GM21447 (cell line): ENCODE measurements around the gene CARNS1.
"Not testable (repeated sequence)": the region's sequence is repeated elsewhere in the genome, so short reads cannot be mapped to it uniquely, and the experiment has no call there.

Experiments
- ATAC-seq: cut with Tn5 transposase; IDR thresholded peaks from one replicate; pipeline ENCODE4 v1.9.1; 2021; ENCODE audit not compliant: unreplicated experiment

The CARNS1 gene

DNA sequence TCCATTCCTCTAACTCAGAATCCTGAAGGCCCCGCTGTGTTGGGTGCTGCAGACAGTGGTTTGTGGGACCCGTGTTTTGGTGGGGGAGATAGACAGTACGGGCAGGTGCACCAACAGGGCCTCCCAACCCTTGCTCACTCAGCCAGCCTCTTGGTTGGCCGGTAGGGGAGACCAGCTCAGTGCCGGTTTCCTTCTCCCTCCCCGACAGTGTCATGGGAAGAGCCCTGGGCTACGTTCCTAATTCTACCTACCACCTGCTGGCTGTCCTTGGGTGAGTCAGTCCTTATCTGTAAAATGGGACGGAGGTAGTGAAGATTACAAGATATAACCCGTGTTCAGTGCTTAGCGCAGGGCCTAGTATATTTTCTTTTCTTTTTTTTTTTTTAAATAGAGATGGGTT, 47.7 kb downstream of the CARNS1 start:
- no peak for ATAC-seq

DNA sequence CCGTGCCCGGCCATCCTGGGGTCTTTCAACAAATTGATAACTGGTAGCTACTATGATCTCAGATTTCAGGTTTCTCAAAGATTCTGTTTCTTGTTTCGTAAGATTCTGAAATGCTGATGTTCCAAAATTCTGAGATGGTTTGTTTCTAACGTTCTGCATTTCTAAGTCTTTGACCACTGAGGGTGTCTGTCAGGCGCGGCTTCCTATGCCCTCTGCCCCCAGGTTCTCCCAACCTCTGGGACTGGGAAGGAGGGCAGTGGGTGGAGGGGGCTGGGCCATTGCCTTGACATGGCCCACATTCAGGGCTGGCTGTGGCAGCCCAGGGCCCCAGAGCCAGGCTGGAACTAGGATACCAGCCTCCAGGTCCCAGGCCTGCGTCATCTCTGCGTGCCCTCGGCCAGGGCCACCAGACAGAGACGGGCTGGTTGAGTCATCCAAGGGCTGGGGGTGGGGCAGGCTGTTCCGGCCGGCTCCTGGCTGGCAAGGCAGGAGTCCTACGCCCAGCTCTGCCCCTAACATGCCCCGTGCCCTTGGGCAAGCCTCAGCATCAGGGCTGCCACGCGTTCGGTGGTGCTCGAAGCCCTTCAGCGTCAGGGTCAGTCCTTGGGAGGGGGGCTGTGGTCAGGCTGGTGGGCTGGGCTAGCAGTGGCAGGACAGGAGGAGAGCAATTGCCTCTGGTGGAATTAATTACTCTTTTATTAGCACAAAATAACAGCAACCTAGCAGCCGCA, 48.4 kb downstream of the CARNS1 start:
- no peak for ATAC-seq

DNA sequence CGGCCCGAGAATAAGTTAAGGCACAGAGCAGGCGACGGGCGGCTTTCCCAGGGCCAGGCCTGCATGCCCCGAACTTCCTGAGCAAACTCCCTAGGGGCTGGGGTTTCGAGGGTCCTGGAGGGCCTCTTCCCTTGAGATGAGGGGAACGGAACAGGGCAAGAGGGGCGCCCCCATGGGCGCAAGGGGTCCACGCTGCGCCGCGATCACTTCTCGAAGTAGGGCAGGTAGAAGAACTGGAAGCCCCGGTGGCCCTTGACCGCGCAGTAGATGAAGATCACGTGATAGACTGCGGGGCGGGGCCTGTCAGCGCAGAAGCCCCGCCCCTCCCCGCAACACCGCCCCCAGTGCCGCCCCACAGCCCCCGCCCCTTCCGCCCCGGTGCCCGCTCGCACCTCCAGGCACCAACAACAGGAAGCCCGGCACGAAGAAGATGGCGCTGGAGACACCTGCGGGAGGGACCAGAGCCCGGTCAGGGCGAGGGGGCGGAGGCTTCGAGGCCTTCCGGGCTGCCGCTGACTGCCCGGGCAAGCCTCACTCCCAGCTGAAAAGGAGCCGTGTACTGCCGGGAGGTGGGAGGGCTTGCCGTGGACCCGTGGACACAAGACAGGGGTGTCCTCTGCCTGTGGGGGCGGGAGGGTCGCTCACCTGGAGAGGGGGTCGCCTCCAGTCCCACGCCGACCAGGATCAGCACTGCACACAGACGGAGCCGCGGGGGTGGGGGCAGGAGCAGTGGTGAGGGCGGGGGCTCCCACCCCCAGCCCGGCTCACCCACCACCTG, 49.1 kb downstream of the CARNS1 start:
- peak; percentile 50 for ATAC-seq

DNA sequence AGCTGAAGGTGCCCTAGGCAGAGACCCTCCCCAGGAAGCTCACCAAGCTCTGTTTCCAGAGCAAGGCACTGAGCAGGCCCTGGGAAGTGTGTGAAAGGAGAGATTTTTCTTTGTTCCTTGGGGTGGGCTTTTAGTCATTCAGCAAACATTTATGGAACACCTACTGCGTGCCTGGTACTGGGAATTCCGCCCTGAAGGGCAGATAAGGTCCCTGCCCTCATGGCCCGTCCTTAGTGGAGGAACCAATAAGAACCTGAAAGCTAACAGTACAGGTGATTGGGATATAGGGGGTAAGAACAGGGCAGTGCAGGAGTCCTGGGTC, 49.7 kb downstream of the CARNS1 start:
- no peak for ATAC-seq

DNA sequence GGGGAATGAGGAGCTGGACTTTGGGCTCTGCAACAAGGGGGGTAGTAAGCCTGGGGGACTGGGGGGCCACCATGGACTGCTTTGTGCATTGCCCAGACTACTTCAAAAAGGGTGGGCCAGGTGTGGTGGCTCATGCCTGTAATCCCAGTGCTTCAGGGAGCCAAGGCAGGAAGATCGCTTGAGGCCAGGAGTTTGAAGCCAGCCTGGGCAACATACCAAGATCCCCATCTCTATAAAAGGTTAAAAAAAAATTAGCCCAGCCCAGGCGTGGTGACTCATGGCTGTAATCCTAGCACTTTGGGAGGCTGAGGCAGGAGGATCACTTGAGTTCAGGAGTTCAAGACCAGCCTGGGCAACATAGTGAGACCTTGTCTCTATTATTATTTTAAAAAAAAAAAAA, 50.1 kb downstream of the CARNS1 start:
- not testable (repeated sequence) for ATAC-seq

DNA sequence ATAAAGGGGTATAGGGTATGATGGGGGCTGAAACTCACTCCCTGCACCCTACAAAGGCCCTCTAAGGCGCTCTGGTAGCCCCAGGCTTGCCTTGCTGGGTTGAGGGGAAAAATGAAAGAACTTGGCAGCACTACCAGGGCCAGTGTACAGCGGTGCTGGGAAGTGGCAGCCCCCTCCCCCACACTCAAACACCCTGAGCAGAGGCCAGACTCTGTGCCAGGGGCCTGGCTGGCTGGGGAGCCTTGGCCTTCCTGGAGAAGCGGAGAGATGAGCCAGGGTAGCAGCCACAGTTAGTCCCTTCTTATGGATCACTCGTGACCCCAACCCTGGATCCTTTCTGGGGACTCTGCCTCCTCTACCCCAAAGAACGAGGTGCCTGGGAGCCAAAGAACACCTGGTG, 50.9 kb downstream of the CARNS1 start:
- no peak for ATAC-seq

DNA sequence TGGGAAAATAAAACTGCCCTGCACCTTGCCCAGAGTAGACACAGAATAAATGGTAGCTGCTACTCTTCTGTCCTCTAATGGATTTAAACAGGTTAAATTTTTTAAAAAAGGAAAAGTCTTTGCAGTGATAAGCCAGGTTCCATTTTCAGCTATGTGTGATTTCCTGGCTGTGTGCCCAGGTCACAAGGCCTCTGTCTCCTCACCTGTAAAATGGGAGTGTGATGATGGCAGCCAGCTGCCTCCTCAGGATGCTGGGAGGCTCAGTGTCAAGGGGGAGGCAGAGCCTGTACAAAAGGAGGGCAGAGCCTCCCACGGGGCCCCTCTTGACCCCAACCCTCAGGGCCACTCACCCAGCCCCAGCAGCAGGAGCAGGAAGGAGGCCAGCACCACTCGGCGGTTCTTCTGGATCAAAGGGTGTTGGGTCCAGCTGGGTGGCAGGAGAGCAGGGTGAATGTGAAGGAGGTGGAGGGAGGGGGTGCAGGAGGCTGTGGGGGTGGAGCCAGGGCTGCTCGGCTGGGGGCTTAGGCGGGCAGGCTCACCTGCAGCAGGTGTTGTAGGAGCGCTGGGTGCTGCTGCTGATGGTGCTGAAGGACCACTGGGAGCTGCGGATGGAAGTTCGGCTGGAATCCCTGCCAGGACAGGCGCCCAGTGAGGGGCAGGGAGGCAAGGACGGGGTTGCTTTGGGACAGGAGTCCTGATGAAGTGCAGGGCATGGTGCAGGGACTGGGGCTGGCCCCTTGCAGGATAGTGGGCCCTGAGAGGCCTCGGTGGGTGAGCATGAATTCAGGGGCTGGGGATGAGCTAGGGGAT, 51.7 kb downstream of the CARNS1 start:
- ATAC-seq, result no peak

DNA sequence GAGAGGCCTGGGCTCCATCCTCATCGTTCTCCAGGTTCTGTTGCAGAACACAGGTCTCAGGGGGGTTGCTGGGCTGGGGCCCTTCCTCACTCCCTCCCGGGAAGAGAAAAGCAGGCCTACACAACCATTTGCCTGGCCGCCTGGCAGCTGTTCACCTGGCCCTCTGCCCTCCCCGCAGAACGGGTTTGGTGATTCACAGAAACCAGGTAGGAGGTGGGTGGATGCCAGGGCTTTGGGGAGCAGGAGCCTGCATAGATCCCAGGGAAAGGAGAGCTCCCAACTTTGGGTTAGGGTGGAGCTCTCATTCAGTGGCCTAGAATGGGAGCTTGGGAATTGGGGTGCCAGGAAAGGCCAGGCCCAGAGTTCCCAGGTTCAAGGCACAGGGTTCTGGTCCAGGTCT, 52.6 kb downstream of the CARNS1 start:
- ATAC-seq, result no peak

DNA sequence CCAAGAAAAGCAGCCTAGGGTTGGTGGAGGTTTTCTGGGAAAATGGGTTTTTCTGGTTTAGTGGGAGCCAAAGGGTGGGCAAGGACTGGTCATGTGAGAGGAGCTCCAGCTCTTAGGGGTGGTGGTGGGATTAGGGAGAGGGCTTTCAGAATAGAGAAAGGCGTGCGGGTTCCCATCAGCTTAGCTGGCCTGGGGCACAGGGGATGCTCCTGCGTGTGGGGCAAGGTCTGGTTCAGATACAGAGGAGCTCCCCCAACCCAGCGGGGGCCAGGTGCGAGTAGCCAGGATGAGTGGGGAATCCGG, 52.9 kb downstream of the CARNS1 start:
- ATAC-seq, result peak; percentile 1

DNA sequence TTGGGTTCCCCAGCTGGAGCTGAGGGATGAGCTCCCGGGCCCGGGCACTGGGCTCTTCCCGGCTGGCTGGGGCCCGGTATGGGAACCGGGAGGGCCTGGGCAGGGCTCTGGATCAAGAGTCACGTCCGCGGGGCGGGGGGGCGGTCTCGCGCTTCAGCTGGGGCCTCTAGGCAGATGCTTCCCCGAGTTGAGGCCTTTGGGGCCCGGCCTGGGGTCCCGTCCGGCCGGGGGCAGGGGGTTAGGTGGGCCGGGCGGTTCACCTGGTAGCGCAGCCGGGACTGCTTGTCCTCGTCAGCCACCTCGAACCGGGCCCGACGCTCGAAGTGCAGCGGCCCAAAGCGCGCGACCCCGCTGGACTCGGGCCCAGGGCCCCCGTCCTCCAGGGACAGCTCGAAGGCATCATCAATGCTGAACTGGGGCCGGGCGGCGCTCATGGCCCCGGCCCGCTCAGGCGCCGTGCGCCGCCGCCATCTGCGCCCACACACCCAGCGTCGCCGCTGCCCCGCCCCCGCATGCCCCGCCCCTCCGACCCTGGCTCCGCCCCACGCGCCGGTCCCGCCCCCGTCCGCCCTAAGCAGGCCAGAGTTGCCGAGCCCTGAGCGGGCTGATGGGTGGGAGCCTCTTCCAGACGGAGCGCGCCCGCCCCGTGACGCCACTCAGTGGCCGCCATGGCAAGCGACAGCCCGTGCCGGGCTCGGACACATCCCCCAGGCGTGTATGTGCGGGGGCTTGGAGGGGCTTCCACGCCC, 53.5 kb downstream of the CARNS1 start, which contains the start of gene TMEM134:
Gene TMEM134 (minus strand): TSS at position 493 of the 749 bp plus-strand sequence. CDS start 59 bp downstream, at position 434.
- peak; percentile 47 for ATAC-seq

DNA sequence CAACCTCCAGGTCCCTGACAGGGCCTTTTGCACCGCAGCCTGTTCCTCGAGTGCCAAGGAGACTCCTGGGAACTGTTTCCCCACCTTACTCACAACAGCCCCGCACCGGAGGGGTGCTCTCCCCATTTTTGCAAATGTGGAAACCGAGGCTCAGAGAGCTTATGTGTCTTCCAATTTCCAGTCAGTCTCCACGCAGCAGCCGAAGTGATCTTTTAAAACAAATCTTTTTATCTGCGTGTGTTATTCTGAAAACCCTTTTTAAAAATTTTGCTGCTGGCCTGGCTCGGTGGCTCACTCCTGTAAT, 54.0 kb downstream of the CARNS1 start:
- no peak for ATAC-seq

DNA sequence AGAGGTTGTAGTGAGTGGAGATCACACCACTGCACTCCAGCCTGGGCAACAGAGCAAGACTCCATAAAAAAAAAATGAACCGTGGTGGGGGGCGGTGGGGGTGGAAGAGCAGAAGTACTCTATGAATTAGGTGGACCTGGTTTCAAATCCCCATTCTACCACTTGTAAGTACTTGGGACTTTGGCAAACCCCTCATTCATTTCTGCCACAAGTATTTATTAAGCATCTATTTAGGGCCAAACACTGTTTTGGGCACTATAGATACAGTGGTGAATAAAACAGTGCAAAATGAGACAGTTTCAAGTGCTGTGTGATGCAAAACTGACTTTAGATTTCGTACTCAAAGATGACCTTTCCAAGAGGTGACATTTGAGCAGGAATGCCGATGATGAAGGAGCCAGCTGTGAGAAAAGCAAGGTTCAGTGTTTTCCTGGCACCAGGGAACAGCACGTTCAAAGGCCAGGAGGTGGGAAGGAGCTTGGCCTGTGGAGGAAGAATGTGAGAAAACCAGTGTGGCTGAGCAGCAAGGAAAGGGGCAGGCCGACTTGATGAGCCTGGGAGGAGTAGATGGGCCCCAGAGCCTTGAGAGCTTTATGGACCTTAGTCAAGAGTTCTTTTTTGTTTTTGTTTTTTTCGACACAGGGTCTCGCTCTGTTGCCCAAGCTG, 55.0 kb downstream of the CARNS1 start:
- ATAC-seq, result no peak

DNA sequence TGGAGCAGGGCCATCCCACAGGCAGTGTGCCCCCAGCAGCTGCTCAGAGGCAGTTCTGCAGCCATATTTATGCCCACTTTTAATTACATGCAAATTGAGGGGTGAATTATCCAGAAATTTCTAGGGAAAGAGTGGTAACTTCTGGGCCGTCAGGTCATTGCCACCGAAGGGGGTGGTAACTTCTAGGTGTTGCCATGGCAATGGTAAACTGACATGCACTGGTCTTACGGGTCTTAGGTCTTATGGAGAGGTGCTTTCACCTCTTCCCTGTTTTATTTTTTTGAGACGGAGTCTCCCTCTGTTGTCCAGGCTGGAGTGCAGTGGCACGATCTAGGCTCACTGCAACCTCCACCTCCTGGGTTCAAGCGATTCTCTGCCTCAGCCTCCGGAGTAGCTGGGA, 57.4 kb downstream of the CARNS1 start:
- no peak for ATAC-seq
